Mesothelial cell of epicardium (in vitro differentiated cells): ENCODE measurements around the gene FAM124B. TPM values are rescaled to one million over a fixed set of nuclear protein-coding genes. Genes with fewer than 3 reads are reported as not detected.

Experiments
- DNase-seq, 2 experiments: peaks; one replicate each; pipeline ENCODE4 v3.0.0; 2021; ENCODE audit warnings: low spot score in 2 of 2; ENCODE audit not compliant: unreplicated experiment in 2 of 2
- H3K27ac Mint-ChIP-seq: 2 replicates; pipeline ENCODE4 v1.8.0; 2021; ENCODE audit warnings: mixed read lengths
- H3K27me3 Mint-ChIP-seq: 2 replicates; pipeline ENCODE4 v1.8.0; 2021; ENCODE audit warnings: low read depth, mixed read lengths
- H3K36me3 Mint-ChIP-seq: 2 replicates; pipeline ENCODE4 v1.8.0; 2021; ENCODE audit warnings: mixed read lengths
- H3K4me1 Mint-ChIP-seq: 2 replicates; pipeline ENCODE4 v1.8.0; 2021; ENCODE audit warnings: mixed read lengths
- H3K4me3 Mint-ChIP-seq: 2 replicates; pipeline ENCODE4 v1.8.0; 2021; ENCODE audit warnings: mild to moderate bottlenecking, moderate library complexity, mixed read lengths
- H3K9me3 Mint-ChIP-seq: 2 replicates; pipeline ENCODE4 v1.8.0; 2021; ENCODE audit warnings: mixed read lengths
- CTCF ChIP-seq: fragments of 200-600 bp; sonication (generic); IDR thresholded peaks from one replicate; pipeline ENCODE4 v1.5.0; 2021; ENCODE audit warnings: antibody characterized with exemption; ENCODE audit not compliant: unreplicated experiment
- total RNA-seq: library from RNA; stranded (reverse); gene quantifications from 3 replicates; pipeline ENCODE4 v1.2.1, GENCODE V29; 2021

FAM124B gene, protein sequence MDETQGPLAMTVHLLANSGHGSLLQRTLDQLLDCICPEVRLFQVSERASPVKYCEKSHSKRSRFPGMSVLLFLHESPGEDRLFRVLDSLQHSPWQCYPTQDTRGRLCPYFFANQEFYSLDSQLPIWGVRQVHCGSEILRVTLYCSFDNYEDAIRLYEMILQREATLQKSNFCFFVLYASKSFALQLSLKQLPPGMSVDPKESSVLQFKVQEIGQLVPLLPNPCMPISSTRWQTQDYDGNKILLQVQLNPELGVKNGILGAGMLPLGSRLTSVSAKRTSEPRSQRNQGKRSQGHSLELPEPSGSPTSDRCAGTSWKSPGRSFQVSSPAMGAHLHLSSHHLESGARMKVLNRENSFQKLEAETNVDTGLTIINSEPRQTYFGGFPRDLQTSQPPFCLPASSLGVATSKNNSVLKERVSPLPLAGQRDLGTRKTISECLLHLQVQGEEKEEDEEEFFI
- total RNA-seq: 0.09 TPM in 1 of 3 replicates, not detected in the others

GRCh38 chr2:224401641-224402342, at the start of gene FAM124B:
Gene FAM124B, minus strand, starts transcription at chr2:224402107. Its CDS starts 339 bp downstream, at chr2:224401768.
- H3K4me3 Mint-ChIP-seq: no peak within 1 kb of the TSS
- H3K36me3 Mint-ChIP-seq: no peaks in the 10 kb centered on the region
- H3K27ac Mint-ChIP-seq: peak within 1 kb of the TSS; percentile 73
- DNase-seq: no peak
- peaks cover 13% of the 10 kb centered on the region for H3K9me3 Mint-ChIP-seq
- peaks cover 3% of the 10 kb centered on the region for H3K4me1 Mint-ChIP-seq
- TF ChIP-seq CTCF: no peak
- no peaks in the 10 kb centered on the region for H3K27me3 Mint-ChIP-seq

DNA sequence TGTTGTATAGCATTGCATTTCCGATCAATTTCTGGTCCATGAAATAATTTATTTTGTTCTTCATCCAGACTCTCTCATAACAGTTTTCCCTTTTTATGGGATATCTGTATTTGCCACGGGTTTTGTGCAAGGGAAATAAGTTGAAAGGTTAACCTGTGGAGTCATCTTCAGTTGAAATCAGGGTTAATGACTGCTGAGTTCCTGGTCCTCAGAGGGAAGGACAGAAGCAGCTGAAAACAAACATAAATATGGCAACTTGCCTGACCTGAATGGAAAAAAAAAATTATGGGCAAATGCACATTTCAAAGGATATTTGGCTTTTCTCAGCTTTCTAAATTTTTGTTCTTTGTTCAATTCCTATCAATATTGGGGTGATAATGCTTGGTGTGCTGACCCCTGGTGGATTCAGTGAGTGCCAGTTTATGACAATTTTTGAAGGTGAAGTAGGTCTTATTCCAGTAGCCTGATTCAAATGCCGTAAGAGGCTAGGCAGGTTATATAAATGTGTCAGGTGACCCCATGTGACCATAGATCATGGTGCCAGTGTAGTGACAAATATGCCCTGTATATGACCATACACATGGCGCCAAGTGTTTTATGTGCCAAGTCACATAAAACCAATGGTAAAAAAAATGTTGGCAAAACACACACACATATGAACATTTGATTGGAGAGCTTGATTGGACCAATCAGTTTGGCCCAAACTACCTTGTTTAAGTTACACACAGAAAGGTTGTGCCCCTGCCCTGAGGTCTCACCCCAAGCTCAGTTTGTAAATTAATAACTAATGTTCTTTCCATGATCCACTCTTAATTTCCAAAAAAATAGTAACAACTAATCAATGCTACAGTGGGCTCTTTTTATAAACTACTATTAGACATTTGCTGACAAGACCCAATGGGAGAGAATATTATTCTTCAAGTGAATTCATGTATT, 47.6 kb upstream of the FAM124B start:
- Mint-ChIP-seq H3K27ac (no peak overlapping the region), H3K27me3 (no peaks in the 10 kb centered on the region), H3K36me3 (no peaks in the 10 kb centered on the region), H3K9me3 (peaks cover 7% of the 10 kb centered on the region), H3K4me3 (no peak overlapping the region), H3K4me1 (no peaks in the 10 kb centered on the region)
- peak; percentile 55 for TF ChIP-seq CTCF
- no peak for DNase-seq

GRCh38 chr2:224448236-224448635, 46.3 kb upstream of the FAM124B start:
- Mint-ChIP-seq H3K9me3 (peaks cover 3% of the 10 kb centered on the region), H3K4me3 (no peak overlapping the region), H3K4me1 (no peaks in the 10 kb centered on the region), H3K27ac (no peak overlapping the region), H3K36me3 (no peaks in the 10 kb centered on the region), H3K27me3 (no peaks in the 10 kb centered on the region)
- TF ChIP-seq CTCF: no peak
- no peak for DNase-seq

- DNase-seq: no peak
- no peaks in the 10 kb centered on the region for H3K27me3 Mint-ChIP-seq
- no peaks in the 10 kb centered on the region for H3K4me1 Mint-ChIP-seq
- no peak overlapping the region for H3K27ac Mint-ChIP-seq
- peaks cover 3% of the 10 kb centered on the region for H3K9me3 Mint-ChIP-seq
- H3K36me3 Mint-ChIP-seq: no peaks in the 10 kb centered on the region
- H3K4me3 Mint-ChIP-seq: no peak overlapping the region
- TF ChIP-seq CTCF: no peak
Observed at GRCh38 chr2:224444783-224445182, 42.9 kb upstream of the FAM124B start.

DNA sequence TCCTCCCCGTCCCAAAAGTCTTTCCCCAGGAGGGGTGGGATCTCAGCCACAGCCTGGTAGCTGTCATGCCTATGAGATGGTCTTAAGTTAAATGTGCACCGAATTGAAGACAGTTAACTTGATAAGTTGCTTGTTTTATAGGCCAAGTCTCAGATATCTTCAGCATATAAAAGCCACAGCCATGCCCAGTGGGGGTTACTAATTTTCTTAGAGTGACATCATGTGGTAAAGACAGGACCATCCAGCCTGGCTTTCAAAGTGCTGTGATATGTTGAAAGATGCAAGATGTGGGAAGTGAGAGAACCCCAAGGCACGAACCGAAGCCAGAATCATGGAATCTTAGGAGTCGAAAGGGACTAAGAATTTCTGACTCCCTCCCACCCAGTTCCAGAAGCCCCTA, 42.1 kb upstream of the FAM124B start:
- H3K27ac Mint-ChIP-seq: no peak overlapping the region
- no peaks in the 10 kb centered on the region for H3K27me3 Mint-ChIP-seq
- no peak for TF ChIP-seq CTCF
- DNase-seq: no peak
- no peak overlapping the region for H3K4me3 Mint-ChIP-seq
- no peaks in the 10 kb centered on the region for H3K4me1 Mint-ChIP-seq
- H3K9me3 Mint-ChIP-seq: peaks cover 3% of the 10 kb centered on the region
- no peaks in the 10 kb centered on the region for H3K36me3 Mint-ChIP-seq
